Measurements from ENCODE around the gene HENMT1. TPM values are rescaled to one million over a fixed set of nuclear protein-coding genes. Genes with fewer than 3 reads are reported as not detected.
"Not testable (repeated sequence)": the region's sequence is repeated elsewhere in the genome, so short reads cannot be mapped to it uniquely, and the experiment has no call there.

Gene HENMT1
- total and polyA plus RNA-seq, 4 donors: 3.4 to 7.8 (median 4.7) TPM

DNA sequence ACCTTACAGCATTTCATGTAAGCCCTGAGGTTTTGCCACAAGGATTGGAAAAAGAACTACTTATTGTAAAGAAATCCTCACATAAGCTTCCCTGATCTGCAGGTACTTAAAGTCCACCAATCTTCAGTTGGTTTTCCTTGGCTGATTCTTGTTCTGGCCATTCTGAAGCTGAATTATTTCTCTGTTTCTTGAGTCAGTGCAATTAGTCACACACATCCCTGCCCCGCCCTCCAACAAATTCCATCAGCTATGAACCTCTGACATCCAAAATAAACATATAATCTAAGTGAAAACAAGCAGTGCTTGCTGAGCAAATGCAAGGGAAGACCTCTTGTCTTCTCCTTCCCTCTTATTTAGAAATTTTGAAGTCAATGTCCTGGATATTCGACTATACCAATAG lies 43.6 kb upstream of the HENMT1 start:
- TF ChIP-seq CTCF (IDR thresholded peaks at IDR 0.05; ENCODE audit: control extremely low read depth, extremely low read depth): no peak
- Histone ChIP-seq H3K9ac (ENCODE audit: insufficient read depth in 1 of 2, low read length in 2 of 2) (no peak overlapping the region), H3K9me3 (ENCODE audit: control insufficient read depth in 4 of 4, insufficient read depth in 3 of 4, low read length in 3 of 4) (no peaks in the 10 kb centered on the region), H3K4me1 (ENCODE audit: control insufficient read depth in 5 of 5, insufficient read depth in 5 of 5, low read length in 5 of 5) (peaks cover 0 to 4% (median 0%) of the 10 kb centered on the region in 5 donors), H3K27ac (ENCODE audit: low read depth in 1 of 2, low read length in 1 of 2) (no peak overlapping the region), H3K36me3 (ENCODE audit: control insufficient read depth in 4 of 4, insufficient read depth in 4 of 4, low read length in 4 of 4) (peaks cover 4 to 15% (median 11%) of the 10 kb centered on the region in 4 donors), H3K27me3 (ENCODE audit: control insufficient read depth in 3 of 3, insufficient read depth in 3 of 3, low read length in 2 of 3) (no peaks in the 10 kb centered on the region), H3K4me3 (no peak overlapping the region)
- ATAC-seq (ENCODE audit: insufficient read depth, low FRiP score) (no peak), DNase-seq (no peak)
- WGBS, 2 donors: 69 to 79% methylated on average over 2 of the region's 2 CpGs

- Histone ChIP-seq H3K27me3 (ENCODE audit: control insufficient read depth in 3 of 3, insufficient read depth in 3 of 3, low read length in 2 of 3) (no peaks in the 10 kb centered on the region), H3K36me3 (ENCODE audit: control insufficient read depth in 4 of 4, insufficient read depth in 4 of 4, low read length in 4 of 4) (peaks cover 4 to 21% (median 16%) of the 10 kb centered on the region in 4 donors), H3K4me1 (ENCODE audit: control insufficient read depth in 5 of 5, insufficient read depth in 5 of 5, low read length in 5 of 5) (peaks cover 0 to 3% (median 0%) of the 10 kb centered on the region in 5 donors), H3K9ac (ENCODE audit: insufficient read depth in 1 of 2, low read length in 2 of 2) (no peak overlapping the region), H3K4me3 (no peak overlapping the region), H3K9me3 (ENCODE audit: control insufficient read depth in 4 of 4, insufficient read depth in 3 of 4, low read length in 3 of 4) (no peaks in the 10 kb centered on the region), H3K27ac (ENCODE audit: low read depth in 1 of 2, low read length in 1 of 2) (no peak overlapping the region)
- 57 to 67% methylated on average over 6 of the region's 6 CpGs for WGBS, 2 donors
- DNase-seq: no peak
- no peak for ATAC-seq (ENCODE audit: insufficient read depth, low FRiP score)
- no peak for TF ChIP-seq CTCF (IDR thresholded peaks at IDR 0.05; ENCODE audit: control extremely low read depth, extremely low read depth)
Observed at GRCh38 chr1:108703939-108704338, 43.0 kb upstream of the HENMT1 start.

- H3K9ac ChIP-seq (ENCODE audit: insufficient read depth in 1 of 2, low read length in 2 of 2); H3K9me3 ChIP-seq (ENCODE audit: control insufficient read depth in 4 of 4, insufficient read depth in 3 of 4, low read length in 3 of 4); ATAC-seq (ENCODE audit: insufficient read depth, low FRiP score); H3K27me3 ChIP-seq (ENCODE audit: control insufficient read depth in 3 of 3, insufficient read depth in 3 of 3, low read length in 2 of 3); H3K4me3 ChIP-seq; DNase-seq; H3K4me1 ChIP-seq (ENCODE audit: control insufficient read depth in 5 of 5, insufficient read depth in 5 of 5, low read length in 5 of 5); H3K27ac ChIP-seq (ENCODE audit: low read depth in 1 of 2, low read length in 1 of 2): not testable (repeated sequence)
- WGBS, 2 donors: 93 to 98% methylated on average over 6 of the region's 6 CpGs
- H3K36me3 ChIP-seq (ENCODE audit: control insufficient read depth in 4 of 4, insufficient read depth in 4 of 4, low read length in 4 of 4): peaks cover 7 to 37% (median 27%) of the 10 kb centered on the region in 4 donors
Observed at GRCh38 chr1:108702109-108702508, 41.2 kb upstream of the HENMT1 start.

- H3K27me3 ChIP-seq (ENCODE audit: control insufficient read depth in 3 of 3, insufficient read depth in 3 of 3, low read length in 2 of 3): no peaks in the 10 kb centered on the region
- no peak overlapping the region for H3K9ac ChIP-seq (ENCODE audit: insufficient read depth in 1 of 2, low read length in 2 of 2)
- WGBS, 2 donors: 85 to 94% methylated on average over 5 of the region's 5 CpGs
- no peak for TF ChIP-seq CTCF (IDR thresholded peaks at IDR 0.05; ENCODE audit: control extremely low read depth, extremely low read depth)
- ATAC-seq (ENCODE audit: insufficient read depth, low FRiP score): no peak
- H3K27ac ChIP-seq (ENCODE audit: low read depth in 1 of 2, low read length in 1 of 2): no peak overlapping the region
- DNase-seq: no peak
- H3K36me3 ChIP-seq (ENCODE audit: control insufficient read depth in 4 of 4, insufficient read depth in 4 of 4, low read length in 4 of 4): peaks cover 9 to 44% (median 29%) of the 10 kb centered on the region in 4 donors
- no peak overlapping the region for H3K4me3 ChIP-seq
- H3K9me3 ChIP-seq (ENCODE audit: control insufficient read depth in 4 of 4, insufficient read depth in 3 of 4, low read length in 3 of 4): no peaks in the 10 kb centered on the region
- H3K4me1 ChIP-seq (ENCODE audit: control insufficient read depth in 5 of 5, insufficient read depth in 5 of 5, low read length in 5 of 5): peaks cover 0 to 3% (median 0%) of the 10 kb centered on the region in 5 donors
Observed at GRCh38 chr1:108701176-108701849, 40.4 kb upstream of the HENMT1 start.

Data from lung (tissue), 12 donors.